HG03521 (cell line): ENCODE data around the gene ATP5F1C.
A peak's percentile ranks its signal among the peaks of the same experiment; 100 is the strongest.
"Not testable (repeated sequence)": the region's sequence is repeated elsewhere in the genome, so short reads cannot be mapped to it uniquely, and the experiment has no call there.

Experiments
- ATAC-seq: cut with Tn5 transposase; IDR thresholded peaks from one replicate; pipeline ENCODE4 v1.9.1; 2021; ENCODE audit warnings: mild to moderate bottlenecking, moderate library complexity; ENCODE audit not compliant: unreplicated experiment

ATP5F1C gene

GRCh38 chr10:7787857-7788638, at the start of gene ATP5F1C, which contains the start of gene KIN:
ATP5F1C (plus strand) TSS chr10:7788177; CDS start chr10:7788208, 31 bp downstream.
KIN (minus strand) TSS chr10:7787993; CDS start chr10:7787933, 60 bp downstream.
- peak; percentile 93 for ATAC-seq

GRCh38 chr10:7738536-7739407, 49.2 kb upstream of the ATP5F1C start:
- ATAC-seq, result no peak

- no peak for ATAC-seq
Measured at GRCh38 chr10:7744307-7744706, 43.7 kb upstream of the ATP5F1C start.

- ATAC-seq, result not testable (repeated sequence)
Measured at GRCh38 chr10:7748637-7749036, 39.3 kb upstream of the ATP5F1C start.

- no peak for ATAC-seq
Measured at GRCh38 chr10:7750222-7750621, 37.8 kb upstream of the ATP5F1C start.

GRCh38 chr10:7752251-7752650, 35.7 kb upstream of the ATP5F1C start:
- no peak for ATAC-seq

GRCh38 chr10:7755103-7755502, 32.9 kb upstream of the ATP5F1C start:
- no peak for ATAC-seq

- ATAC-seq, result no peak
Measured at GRCh38 chr10:7756360-7756992, 31.5 kb upstream of the ATP5F1C start.

- no peak for ATAC-seq
Measured at GRCh38 chr10:7763929-7764328, 24.0 kb upstream of the ATP5F1C start.

- no peak for ATAC-seq
Measured at GRCh38 chr10:7766241-7766640, 21.7 kb upstream of the ATP5F1C start.

- no peak for ATAC-seq
Measured at GRCh38 chr10:7767209-7767608, 20.8 kb upstream of the ATP5F1C start.

GRCh38 chr10:7768417-7768816, 19.6 kb upstream of the ATP5F1C start:
- ATAC-seq, result no peak

GRCh38 chr10:7773845-7774801, 13.9 kb upstream of the ATP5F1C start:
- no peak for ATAC-seq

GRCh38 chr10:7776777-7777176, 11.2 kb upstream of the ATP5F1C start:
- no peak for ATAC-seq

- not testable (repeated sequence) for ATAC-seq
Measured at GRCh38 chr10:7782194-7782593, 5.8 kb upstream of the ATP5F1C start.

GRCh38 chr10:7786430-7786829, 1.5 kb upstream of the ATP5F1C start:
- no peak for ATAC-seq

- peak; percentile 8 for ATAC-seq
Measured at GRCh38 chr10:7787150-7787856, 674 bp upstream of the ATP5F1C start.

- ATAC-seq, result peak; percentile 4
Measured at GRCh38 chr10:7788639-7789286, 786 bp downstream of the ATP5F1C start.

- no peak for ATAC-seq
Measured at GRCh38 chr10:7789390-7789789, 1.4 kb downstream of the ATP5F1C start.
